GM18951 (cell line): Measurements from ENCODE around the gene PPFIA2.
"Not testable (repeated sequence)": the region's sequence is repeated elsewhere in the genome, so short reads cannot be mapped to it uniquely, and the experiment has no call there.

ENCODE experiments used
- POLR2A ChIP-seq: IDR thresholded peaks from 4 replicates; pipeline ENCODE4 v1.6.1; 2011; ENCODE audit warnings: mild to moderate bottlenecking; ENCODE audit not compliant: insufficient read length, insufficient read depth; ENCODE audit errors: extremely low read depth
- in situ Hi-C: fragments of 300-500 bp; cut with MboI; formaldehyde crosslinking; loops from one replicate; pipeline ENCODE4 v1.12.0; 2022; ENCODE audit warnings: low sequenced_read_pairs, mixed read lengths, inconsistent platforms; ENCODE audit not compliant: unreplicated experiment

The PPFIA2 gene

GRCh38 chr12:81722004-81722403 is 37.1 kb downstream of the PPFIA2 start:
- in situ Hi-C loops = no loop called here
- TF ChIP-seq POLR2A = no peak

GRCh38 chr12:81718616-81719015 is 40.5 kb downstream of the PPFIA2 start:
- in situ Hi-C loops = no loop called here
- no peak for TF ChIP-seq POLR2A

- no peak for TF ChIP-seq POLR2A
- in situ Hi-C loops = no loop called here
Observed at GRCh38 chr12:81712536-81712935, 46.6 kb downstream of the PPFIA2 start.

- TF ChIP-seq POLR2A = no peak
- in situ Hi-C loops = no loop called here
Observed at GRCh38 chr12:81705586-81705985, 53.6 kb downstream of the PPFIA2 start.

- in situ Hi-C loops = no loop called here
- TF ChIP-seq POLR2A = no peak
Observed at GRCh38 chr12:81699551-81699950, 59.6 kb downstream of the PPFIA2 start.

GRCh38 chr12:81692008-81692407 is 67.1 kb downstream of the PPFIA2 start:
- in situ Hi-C loops = no loop called here
- TF ChIP-seq POLR2A = no peak

- TF ChIP-seq POLR2A = no peak
- in situ Hi-C loops = no loop called here
Observed at GRCh38 chr12:81683881-81684280, 75.3 kb downstream of the PPFIA2 start.

- TF ChIP-seq POLR2A = no peak
- in situ Hi-C loops = no loop called here
Observed at GRCh38 chr12:81679614-81680013, 79.5 kb downstream of the PPFIA2 start.

- in situ Hi-C loops = no loop called here
- TF ChIP-seq POLR2A = no peak
Observed at GRCh38 chr12:81670759-81671158, 88.4 kb downstream of the PPFIA2 start.

- in situ Hi-C loops = no loop called here
- TF ChIP-seq POLR2A = no peak
Observed at GRCh38 chr12:81668475-81668874, 90.7 kb downstream of the PPFIA2 start.

GRCh38 chr12:81659310-81659709 is 99.8 kb downstream of the PPFIA2 start:
- in situ Hi-C loops = not testable (repeated sequence)

- in situ Hi-C loops = loop anchor here (25.0 kb wide), 1 partner anchor 693 kb away; no protein-coding TSS in a partner anchor
- no peak for TF ChIP-seq POLR2A
Observed at GRCh38 chr12:81644503-81644902, 114.6 kb downstream of the PPFIA2 start.

- in situ Hi-C loops = loop anchor here (25.0 kb wide), 1 partner anchor 698 kb away; no protein-coding TSS in a partner anchor
- no peak for TF ChIP-seq POLR2A
Observed at GRCh38 chr12:81639196-81639595, 120.0 kb downstream of the PPFIA2 start.

- no peak for TF ChIP-seq POLR2A
Observed at GRCh38 chr12:81633127-81633526, 126.0 kb downstream of the PPFIA2 start.

GRCh38 chr12:81627336-81628189 is 131.6 kb downstream of the PPFIA2 start:
- TF ChIP-seq POLR2A = no peak
- in situ Hi-C loops = loop anchor here (25.0 kb wide), 1 partner anchor 710 kb away; no protein-coding TSS in a partner anchor

More at GRCh38 chr12:81633127-81633526, 126.0 kb downstream of the PPFIA2 start:
- in situ Hi-C loops = loop anchor here (25.0 kb wide), 1 partner anchor 704 kb away; no protein-coding TSS in a partner anchor

GRCh38 chr12:81626406-81626805 is 132.7 kb downstream of the PPFIA2 start:
- in situ Hi-C loops = loop anchor here (25.0 kb wide), 1 partner anchor 711 kb away; no protein-coding TSS in a partner anchor
- no peak for TF ChIP-seq POLR2A
